Skeletal muscle cell (primary cell): ENCODE results near the gene PON3.

Experiments
- DNase-seq: peaks from one replicate; pipeline ENCODE4 v3.0.0-alpha.2; 2010; ENCODE audit warnings: low read depth
- H3K4me3 ChIP-seq: 2 replicates; pipeline ENCODE4 v1.5.1; 2011; ENCODE audit warnings: low read depth, mild to moderate bottlenecking, control low read depth, low read length, moderate library complexity

The PON3 gene

DNA sequence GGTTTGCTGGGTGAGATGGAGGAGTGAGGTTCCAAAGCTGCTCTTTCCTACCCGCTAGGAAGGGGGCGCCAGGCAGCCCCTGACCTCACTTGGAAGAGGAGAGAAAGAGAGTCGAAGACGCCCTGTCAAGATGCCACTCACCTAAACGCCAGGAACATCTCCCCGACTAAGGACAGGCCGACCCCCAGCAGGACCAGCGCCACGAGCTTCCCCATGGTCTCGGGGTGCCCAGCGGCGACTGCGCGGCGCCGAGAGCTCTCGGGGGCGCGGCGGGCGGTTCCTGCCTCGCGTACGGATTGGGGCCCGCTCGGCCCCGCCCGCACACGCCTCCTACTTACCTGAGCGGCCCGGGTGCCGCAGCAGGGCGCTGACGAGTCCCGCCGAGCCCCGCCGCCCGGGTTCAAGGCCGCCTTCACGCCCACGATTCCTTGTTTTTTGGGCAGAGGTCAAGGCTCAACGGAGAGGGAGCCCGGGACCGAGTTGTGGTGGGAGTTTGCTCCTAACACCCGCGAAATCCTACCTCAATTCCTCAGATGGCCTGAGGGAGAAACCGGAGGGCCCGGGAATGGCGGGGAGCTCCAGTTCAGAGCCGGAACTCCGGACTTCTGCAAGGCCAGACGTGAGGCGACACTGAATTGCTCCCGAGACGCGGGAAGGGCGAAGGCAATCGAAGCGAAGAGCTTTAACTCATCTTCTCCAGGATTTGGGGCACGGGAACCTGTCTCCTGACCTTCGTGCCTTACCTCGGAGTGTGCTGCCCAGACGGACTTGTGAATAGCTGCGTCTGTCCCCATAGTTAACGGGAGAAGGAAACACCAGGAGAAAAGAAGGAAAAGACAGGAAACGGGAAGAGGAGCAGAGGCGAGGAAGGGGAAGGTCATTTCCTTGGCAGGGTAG lies at the start of gene PON3:
PON3 (minus strand) TSS at position 240 of the 897 bp plus-strand sequence; CDS start at position 215, 25 bp downstream.
- peak within 1 kb of the TSS; percentile 21 for H3K4me3 ChIP-seq
- DNase-seq = no peak

GRCh38 chr7:95444796-95445195 lies 48.6 kb upstream of the PON3 start:
- no peak overlapping the region for H3K4me3 ChIP-seq
- DNase-seq = no peak

GRCh38 chr7:95441042-95441823 lies 45.1 kb upstream of the PON3 start:
- DNase-seq = no peak
- no peak overlapping the region for H3K4me3 ChIP-seq

- DNase-seq = no peak
- H3K4me3 ChIP-seq = no peak overlapping the region
These were observed 44.3 kb upstream of the PON3 start for GRCh38 chr7:95440394-95441038.

GRCh38 chr7:95436407-95436806 lies 40.2 kb upstream of the PON3 start:
- no peak for DNase-seq
- H3K4me3 ChIP-seq = no peak overlapping the region

GRCh38 chr7:95435422-95435780 lies 39.2 kb upstream of the PON3 start:
- H3K4me3 ChIP-seq = peak overlapping the region; percentile 69
- DNase-seq = no peak

- H3K4me3 ChIP-seq = peak within 1 kb of the TSS; percentile 69
- peak; percentile 47 for DNase-seq
These were observed 38.6 kb upstream of the PON3 start, which contains the start of gene PON2 for GRCh38 chr7:95434557-95435421. Gene PON2 (minus strand): TSS chr7:95435028. CDS start chr7:95434951, 77 bp downstream.

DNA sequence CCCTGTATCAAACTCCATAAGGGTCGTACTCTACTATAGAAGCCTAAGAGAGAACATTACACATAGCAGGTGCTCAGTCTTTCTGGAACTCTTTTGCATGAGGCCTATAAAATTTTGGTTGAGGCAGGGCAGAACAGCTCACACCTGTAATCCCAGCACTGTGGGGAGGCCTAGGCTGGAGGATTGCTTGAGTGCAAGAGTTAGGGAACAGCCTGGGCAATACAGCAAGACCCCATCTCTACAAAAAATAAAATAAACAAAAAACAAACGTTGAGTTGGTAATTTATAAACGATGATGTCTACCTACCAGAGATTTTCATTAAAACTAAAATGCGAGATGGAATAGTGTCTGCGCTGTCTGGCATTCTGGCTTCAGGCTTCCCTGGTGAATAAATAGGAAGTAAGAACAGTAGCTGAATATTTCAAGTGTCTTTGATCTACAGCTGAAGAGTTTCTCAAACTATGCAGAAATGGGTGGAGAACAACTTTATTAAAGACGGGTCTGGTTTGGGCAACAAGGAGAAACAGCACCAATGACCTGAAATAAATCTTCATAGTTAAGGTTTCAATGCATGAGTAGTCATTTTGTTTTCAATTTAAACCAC lies 37.9 kb upstream of the PON3 start:
- H3K4me3 ChIP-seq = peak overlapping the region; percentile 69
- no peak for DNase-seq

DNA sequence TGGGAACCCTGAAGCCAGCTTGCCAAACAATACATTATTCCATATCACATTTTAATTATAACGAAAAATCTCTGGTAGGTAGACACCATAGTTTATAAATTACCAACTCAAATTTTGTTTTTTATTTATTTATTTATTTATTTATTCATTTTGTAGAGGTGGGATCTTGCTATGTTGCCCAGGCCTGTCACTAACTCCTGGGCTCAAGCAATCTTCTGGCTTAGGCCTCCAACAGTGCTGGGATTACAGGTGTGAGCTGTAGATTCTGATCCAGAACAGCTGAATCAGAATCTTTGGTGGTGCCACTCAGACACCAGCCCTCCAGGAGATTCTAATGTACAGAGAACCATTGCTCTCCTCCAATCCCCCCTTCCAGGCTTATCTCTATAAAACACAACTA lies 37.0 kb upstream of the PON3 start:
- no peak for DNase-seq
- no peak overlapping the region for H3K4me3 ChIP-seq

GRCh38 chr7:95432606-95433005 lies 36.4 kb upstream of the PON3 start:
- DNase-seq = no peak
- no peak overlapping the region for H3K4me3 ChIP-seq

- DNase-seq = peak; percentile 81
- no peak overlapping the region for H3K4me3 ChIP-seq
These were observed 34.7 kb upstream of the PON3 start for GRCh38 chr7:95430864-95431263.

GRCh38 chr7:95429241-95429990 lies 33.2 kb upstream of the PON3 start:
- H3K4me3 ChIP-seq = no peak overlapping the region
- DNase-seq = no peak

DNA sequence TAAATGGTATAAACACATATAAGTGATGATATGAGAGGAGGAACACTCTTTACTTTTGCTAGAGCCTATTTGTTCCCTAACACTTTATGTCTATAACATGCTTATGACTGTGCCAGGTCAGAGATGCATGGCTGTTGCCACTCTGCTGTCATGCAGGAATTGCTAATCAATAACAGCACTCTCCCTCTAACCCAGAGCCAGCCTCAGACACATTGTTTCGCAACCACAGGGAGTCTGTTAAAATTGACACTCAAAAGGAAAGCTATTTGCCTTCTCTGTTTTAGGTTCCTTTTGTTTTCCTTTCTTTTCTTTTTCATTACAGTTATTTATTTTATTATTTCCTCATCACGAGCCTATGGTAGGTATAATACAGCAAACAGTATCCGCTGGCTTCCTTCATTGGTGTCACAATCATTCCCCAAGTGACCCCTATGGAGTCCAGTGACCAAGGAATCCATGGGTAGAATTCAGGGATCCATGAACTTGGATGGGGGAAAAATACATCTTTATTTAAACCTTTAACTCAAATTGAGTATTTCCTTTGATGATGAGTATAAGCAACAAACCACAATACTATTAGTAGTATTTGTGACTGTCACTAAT lies 31.8 kb upstream of the PON3 start:
- H3K4me3 ChIP-seq = no peak overlapping the region
- no peak for DNase-seq

DNA sequence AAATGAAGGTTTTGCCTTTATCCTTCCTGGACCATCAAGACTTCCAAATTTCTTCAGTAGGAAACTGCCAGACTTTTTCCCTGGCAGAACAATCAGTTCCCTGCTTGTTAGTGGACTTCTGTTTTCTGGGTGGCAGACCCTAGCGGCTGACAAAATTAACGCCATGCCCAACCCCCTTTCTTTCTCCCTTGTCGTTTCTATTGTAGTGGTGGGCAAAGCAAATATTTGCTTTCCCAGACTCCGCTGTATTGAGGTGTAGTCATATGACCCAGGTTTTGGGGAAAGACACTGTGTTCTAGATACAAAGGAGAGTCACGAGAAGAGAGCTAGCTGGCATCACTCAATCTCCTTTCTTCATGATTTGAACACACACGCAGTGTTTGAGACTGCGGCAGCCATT lies 31.0 kb upstream of the PON3 start:
- H3K4me3 ChIP-seq = no peak overlapping the region
- DNase-seq = no peak

DNA sequence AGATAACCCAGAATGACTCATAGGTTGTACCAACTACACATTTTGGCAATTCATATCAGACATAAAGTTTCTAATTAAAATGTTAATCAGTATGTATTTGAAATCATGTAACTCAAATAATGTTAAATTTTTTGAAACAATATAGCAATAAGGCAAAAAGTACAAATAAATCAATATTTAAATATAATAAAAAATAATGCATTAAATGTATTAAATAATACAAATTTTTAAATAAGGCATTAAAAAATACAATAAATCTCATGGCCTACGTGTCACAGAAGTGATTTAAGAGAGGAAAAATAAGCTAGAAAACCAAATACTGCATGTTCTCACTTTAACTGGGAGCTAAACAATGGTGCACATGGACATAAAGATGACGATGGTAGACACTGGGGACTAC lies 29.5 kb upstream of the PON3 start:
- H3K4me3 ChIP-seq = no peak overlapping the region
- DNase-seq = no peak

DNA sequence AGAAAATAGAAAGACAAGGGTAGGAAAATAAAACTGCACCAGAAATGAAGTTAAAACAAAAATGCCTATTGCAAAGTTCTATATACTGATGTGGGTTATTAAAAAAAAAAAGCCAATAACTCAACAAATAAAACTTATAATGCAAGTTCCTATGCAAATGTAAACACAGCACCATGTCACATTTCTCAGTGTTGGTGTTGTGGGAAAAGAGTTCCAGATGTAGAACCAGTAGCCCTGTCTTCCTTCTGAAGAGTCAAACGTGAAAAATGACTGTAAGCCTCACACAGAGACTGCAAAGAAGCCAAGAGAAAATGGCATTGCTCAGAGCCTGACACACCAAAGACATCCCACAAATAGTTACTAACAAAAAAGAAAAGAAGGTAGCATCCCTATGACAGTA lies 28.5 kb upstream of the PON3 start:
- no peak overlapping the region for H3K4me3 ChIP-seq
- DNase-seq = no peak

DNA sequence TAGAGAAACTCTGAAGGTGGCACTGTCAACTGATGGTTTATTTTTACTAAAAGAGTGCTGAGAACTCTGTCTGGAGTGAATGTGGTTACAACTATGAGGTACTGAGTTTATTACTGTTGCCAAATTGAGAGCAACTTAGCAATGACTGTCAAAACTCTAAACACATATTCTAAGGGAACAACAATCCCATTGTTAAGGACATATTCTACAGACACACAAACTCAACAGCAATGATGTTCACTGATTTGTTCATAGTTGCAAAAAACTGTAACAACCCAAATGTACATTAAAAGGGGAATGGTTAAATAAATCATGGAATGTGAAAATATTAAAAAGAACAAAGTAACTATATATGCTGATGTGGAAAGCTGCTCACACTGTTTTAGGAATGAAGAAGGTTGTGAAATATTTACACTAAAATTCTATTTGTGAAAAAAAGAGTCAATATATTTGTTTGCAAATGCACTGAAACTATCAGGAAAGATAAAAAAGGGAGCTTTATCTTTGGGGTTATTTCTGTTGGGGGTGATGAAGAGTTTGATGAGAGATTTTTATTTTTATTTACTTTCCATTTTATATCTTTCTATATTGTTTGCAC lies 25.8 kb upstream of the PON3 start:
- no peak for DNase-seq
- no peak overlapping the region for H3K4me3 ChIP-seq
